Stimulated activated naive CD8-positive, alpha-beta T cell treated with anti-CD3 and anti-CD28 coated beads, Interleukin-15, amount 100 ng/mL, for 72 hours (primary cell): Measurements from ENCODE around the gene MICB.

Experiments
- ATAC-seq: fragments of 150-1000 bp; cut with Tn5 transposase; 2 replicates; pipeline ENCODE4 v1.10.0; 2021; ENCODE audit warnings: mild to moderate bottlenecking, moderate library complexity
- DNase-seq, 2 donors: peaks; one replicate each; pipeline ENCODE4 v3.0.0; 2021 to 2022
- H3K27ac Mint-ChIP-seq, 2 donors: one replicate each; pipeline ENCODE4 v1.8.0; 2022; ENCODE audit warnings: mild to moderate bottlenecking in 2 of 2, mixed read lengths in 2 of 2, moderate library complexity in 2 of 2
- H3K27me3 Mint-ChIP-seq: one replicate; pipeline ENCODE4 v1.8.0; 2022; ENCODE audit warnings: mixed read lengths
- H3K4me1 Mint-ChIP-seq: one replicate; pipeline ENCODE4 v1.8.0; 2022; ENCODE audit warnings: mild to moderate bottlenecking, mixed read lengths
- H3K4me3 Mint-ChIP-seq, 2 donors: one replicate each; pipeline ENCODE4 v1.8.0; 2022; ENCODE audit warnings: mild to moderate bottlenecking in 2 of 2, mixed read lengths in 2 of 2, moderate library complexity in 1 of 2
- H3K9me3 Mint-ChIP-seq, 2 donors: one replicate each; pipeline ENCODE4 v1.8.0; 2022; ENCODE audit warnings: mixed read lengths in 2 of 2

Gene MICB

DNA sequence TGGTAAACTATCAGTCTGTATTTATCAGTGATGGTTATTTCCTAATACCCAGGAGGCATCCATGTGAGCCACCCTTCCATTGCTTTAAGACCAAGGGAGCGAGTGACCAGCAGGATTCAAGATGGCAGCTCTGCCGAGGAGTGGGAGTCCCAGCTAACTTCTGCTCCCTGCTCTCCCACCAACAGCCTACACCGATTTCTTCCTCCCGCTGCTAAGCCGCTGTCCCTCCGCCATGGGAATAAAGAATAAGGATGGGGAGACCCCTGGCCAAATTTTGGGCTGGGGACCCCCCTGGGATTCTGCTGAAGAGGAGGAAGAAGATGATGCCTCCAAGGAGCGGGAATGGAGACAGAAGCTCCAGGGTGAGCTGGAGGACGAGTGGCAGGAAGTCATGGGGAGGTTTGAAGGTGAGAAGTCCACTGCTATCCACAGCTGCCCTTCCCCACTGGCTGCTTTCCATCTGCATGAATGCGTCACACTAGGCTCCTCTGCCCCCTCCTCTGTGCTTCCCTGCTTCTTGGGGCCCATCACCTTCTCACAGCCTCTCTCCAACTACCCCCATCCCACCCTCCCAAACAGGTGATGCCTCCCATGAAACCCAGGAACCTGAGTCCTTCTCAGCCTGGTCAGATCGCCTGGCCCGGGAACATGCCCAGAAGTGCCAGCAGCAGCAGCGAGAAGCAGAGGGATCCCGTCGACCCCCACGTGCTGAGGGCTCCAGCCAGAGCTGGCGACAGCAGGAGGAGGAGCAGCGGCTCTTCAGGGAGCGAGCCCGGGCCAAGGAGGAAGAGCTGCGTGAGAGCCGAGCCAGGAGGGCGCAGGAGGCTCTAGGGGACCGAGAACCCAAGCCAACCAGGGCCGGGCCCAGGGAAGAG, 59.7 kb downstream of the MICB start:
- Mint-ChIP-seq H3K4me3 (peak overlapping the region; percentile 72 to 73), H3K27ac (peak overlapping the region in 1 of 2 donors; percentile 94)
- no peak for DNase-seq

DNA sequence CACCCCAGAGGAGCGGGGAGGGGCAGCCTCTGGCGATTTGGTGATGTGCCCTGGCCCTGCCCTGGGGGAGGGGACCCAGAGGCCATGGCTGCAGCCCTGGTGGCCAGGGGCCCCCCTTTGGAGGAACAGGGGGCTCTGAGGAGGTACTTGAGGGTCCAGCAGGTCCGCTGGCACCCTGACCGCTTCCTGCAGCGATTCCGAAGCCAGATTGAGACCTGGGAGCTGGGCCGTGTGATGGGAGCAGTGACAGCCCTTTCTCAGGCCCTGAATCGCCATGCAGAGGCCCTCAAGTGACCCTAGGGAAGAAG, 60.3 kb downstream of the MICB start:
- ATAC-seq (no peak), DNase-seq (no peak)
- Mint-ChIP-seq H3K9me3 (no peaks in the 10 kb centered on the region), H3K27ac (peak overlapping the region; percentile 89 to 94), H3K4me1 (peaks cover 86% of the 10 kb centered on the region), H3K4me3 (peak overlapping the region; percentile 72 to 73), H3K27me3 (no peaks in the 10 kb centered on the region)

More for the DNA sequence above, 59.7 kb downstream of the MICB start:
- H3K4me1 Mint-ChIP-seq = peaks cover 80% of the 10 kb centered on the region
- H3K27me3 Mint-ChIP-seq = no peaks in the 10 kb centered on the region
- no peak for ATAC-seq
- no peaks in the 10 kb centered on the region for H3K9me3 Mint-ChIP-seq

DNA sequence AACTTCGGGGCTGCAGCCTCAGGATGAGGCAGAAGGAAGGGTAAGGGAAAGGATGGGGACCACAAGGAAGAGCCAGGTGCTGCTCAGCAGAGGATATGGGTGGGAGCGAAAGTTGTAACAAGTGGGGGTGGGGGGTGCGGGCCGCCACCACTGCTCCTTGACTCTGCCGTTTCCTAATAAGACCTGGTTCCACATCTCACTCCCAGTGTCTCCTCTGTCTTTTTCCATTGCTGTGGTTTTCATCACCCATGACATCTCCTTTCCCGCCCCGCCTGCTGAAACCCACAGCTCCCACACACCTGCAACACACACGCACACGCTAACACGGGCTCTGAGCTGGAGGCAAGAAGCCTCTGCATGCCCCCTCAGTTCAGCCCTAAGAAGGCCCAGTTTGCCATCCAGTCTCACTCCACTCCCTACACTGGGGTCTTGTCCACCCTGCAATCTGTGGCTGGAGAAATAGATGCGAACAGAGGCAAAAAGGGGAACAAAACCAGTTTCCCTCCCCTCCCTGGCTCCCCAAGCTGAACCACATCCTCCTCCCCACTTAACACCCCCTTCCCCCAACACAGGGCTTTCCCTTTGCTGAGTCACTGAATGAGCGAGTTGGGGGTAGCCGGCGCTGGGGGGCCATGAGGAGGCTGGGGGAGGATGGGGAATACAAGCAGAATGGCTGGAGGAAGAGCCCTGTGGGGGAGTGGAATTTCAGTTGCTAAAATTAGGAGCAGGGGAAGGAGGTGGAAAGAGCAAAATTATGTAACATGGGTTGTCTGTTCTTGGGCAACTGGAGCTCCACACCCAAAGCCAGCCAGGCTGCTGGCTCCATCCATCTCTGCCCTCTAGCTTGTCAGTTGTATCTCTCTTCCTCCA, 60.9 kb downstream of the MICB start:
- Mint-ChIP-seq H3K4me1 (peaks cover 92% of the 10 kb centered on the region), H3K27me3 (no peaks in the 10 kb centered on the region), H3K27ac (peak overlapping the region; percentile 89 to 94), H3K4me3 (peak overlapping the region; percentile 72 to 73), H3K9me3 (no peaks in the 10 kb centered on the region)
- peak; percentile 62 for ATAC-seq
- peak; percentile 56 to 64 for DNase-seq

DNA sequence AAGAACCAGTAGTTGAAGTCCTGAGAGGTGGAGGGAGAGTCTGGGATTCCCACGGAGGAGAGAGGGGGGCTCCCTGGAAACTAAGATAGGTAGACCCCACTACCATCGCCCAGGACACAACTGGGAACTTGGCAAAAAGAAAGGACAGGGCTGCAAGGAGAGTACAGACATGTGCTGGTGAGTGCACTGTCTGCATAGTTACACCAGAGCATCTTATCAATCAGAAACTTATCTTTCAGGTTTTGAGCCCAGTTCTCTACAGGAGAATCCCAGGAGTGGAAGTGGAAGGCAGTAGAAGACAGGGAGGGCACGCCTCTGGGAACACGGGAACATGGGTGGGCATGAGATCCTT, 61.6 kb downstream of the MICB start:
- Mint-ChIP-seq H3K27ac (peak overlapping the region; percentile 89 to 94), H3K4me1 (peaks cover 90% of the 10 kb centered on the region), H3K4me3 (peak overlapping the region; percentile 72 to 73), H3K9me3 (no peaks in the 10 kb centered on the region), H3K27me3 (no peaks in the 10 kb centered on the region)
- peak; percentile 48 for ATAC-seq
- DNase-seq = no peak

DNA sequence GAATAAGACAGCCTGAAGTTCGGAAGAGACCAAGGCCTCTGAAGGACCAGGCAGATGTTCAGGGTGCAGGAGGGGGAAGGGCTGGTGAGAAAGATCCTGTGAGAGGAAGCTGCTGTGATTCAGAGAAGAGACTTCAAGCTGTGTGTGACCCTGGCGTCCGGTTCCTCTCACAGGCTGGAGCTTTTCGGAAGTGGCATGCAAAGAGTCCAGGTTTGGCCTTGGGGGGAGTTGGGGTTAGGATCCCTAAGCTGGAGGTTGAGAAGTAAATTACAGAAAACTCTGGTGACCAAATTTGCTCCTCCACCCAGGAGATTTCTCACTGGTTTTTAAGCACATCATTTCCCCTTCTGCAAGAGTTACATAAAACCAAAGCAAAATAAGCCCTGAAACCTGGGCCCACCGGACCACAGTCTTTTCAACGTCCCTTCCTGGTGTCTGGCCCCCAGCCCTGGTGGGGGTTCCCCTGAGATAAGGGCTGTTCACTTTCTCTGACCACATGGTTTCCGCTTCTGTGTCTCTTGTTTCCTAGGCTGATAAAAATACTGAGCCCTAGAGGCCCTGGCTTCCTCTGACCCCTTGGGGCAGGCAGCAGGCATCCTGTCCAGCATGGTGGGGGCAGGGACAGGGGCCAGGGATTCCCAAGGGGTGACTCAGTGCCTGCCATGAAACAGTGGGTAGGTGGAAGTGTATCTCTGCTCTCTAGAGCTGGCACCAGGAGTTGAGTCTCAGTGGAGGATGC, 62.2 kb downstream of the MICB start:
- DNase-seq (peak; percentile 47 to 79), ATAC-seq (peak; percentile 81)
- peak overlapping the region; percentile 72 to 73 for H3K4me3 Mint-ChIP-seq
- H3K9me3 Mint-ChIP-seq = no peaks in the 10 kb centered on the region
- peaks cover 91% of the 10 kb centered on the region for H3K4me1 Mint-ChIP-seq
- no peaks in the 10 kb centered on the region for H3K27me3 Mint-ChIP-seq
- peak overlapping the region in 1 of 2 donors; percentile 89 for H3K27ac Mint-ChIP-seq

DNA sequence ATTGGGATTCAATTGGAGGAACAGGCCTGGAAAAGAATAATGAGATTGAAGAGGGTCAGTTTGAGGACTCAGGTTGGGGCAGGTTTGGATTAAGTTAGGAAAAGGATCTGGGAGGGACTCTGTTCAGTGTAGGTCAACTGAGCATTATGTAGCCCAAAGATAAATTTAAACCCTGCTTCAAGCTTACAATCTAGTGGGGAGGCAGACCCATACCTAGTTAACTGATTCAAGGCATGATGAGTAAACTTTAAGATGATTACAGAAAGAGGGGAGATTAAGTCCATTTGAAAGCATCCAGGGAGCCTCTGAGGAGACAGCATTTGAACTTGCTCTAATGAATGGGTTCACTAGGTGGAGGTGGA, 62.7 kb downstream of the MICB start:
- no peaks in the 10 kb centered on the region for H3K9me3 Mint-ChIP-seq
- H3K4me3 Mint-ChIP-seq = peak overlapping the region; percentile 72 to 73
- H3K4me1 Mint-ChIP-seq = peaks cover 96% of the 10 kb centered on the region
- H3K27me3 Mint-ChIP-seq = no peaks in the 10 kb centered on the region
- DNase-seq (no peak), ATAC-seq (no peak)
- H3K27ac Mint-ChIP-seq = peak overlapping the region in 1 of 2 donors; percentile 85
